Cerebellar nuclear complex (tissue), 1 donor: Measurements from ENCODE around the gene ORM2.
A peak's percentile ranks its signal among the peaks of the same experiment; 100 is the strongest.
"Not testable (repeated sequence)": the region's sequence is repeated elsewhere in the genome, so short reads cannot be mapped to it uniquely, and the experiment has no call there.

Source experiments
- DNase-seq, 2 experiments: peaks; one replicate each; lab custom pipeline; 2025; lab: John Stamatoyannopoulos, UW

Gene ORM2

DNA sequence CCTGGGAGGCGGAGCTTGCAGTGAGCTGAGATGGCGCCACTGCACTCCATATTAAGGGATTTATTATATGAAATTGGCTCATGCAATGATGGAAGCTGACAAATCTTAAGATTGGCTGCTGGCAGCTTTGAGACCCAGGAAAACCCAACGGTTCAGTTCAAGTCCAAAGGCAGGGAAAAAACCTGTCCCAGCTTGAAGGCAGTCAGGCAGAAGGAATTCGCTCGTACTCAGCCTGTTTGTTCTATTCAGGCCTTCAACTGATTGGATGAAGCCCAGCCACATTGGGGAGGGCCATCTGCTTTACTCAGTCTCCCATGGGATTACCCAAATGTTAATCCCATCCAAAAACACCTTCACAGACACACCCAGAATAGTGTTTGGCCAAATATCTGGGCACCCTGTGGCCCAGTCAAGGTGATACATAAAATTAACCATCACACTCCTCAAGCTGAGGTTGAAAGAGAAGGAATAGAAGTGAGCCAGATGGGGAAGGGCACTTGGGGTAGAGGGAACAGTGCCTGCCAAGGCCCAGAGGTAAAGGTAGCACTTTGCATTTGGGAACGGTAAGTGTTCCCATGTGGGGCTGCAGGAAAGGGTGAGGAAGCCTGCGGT lies 15.3 kb upstream of the ORM2 start:
- DNase-seq: peak in 1 of 2 experiments; percentile 9

DNA sequence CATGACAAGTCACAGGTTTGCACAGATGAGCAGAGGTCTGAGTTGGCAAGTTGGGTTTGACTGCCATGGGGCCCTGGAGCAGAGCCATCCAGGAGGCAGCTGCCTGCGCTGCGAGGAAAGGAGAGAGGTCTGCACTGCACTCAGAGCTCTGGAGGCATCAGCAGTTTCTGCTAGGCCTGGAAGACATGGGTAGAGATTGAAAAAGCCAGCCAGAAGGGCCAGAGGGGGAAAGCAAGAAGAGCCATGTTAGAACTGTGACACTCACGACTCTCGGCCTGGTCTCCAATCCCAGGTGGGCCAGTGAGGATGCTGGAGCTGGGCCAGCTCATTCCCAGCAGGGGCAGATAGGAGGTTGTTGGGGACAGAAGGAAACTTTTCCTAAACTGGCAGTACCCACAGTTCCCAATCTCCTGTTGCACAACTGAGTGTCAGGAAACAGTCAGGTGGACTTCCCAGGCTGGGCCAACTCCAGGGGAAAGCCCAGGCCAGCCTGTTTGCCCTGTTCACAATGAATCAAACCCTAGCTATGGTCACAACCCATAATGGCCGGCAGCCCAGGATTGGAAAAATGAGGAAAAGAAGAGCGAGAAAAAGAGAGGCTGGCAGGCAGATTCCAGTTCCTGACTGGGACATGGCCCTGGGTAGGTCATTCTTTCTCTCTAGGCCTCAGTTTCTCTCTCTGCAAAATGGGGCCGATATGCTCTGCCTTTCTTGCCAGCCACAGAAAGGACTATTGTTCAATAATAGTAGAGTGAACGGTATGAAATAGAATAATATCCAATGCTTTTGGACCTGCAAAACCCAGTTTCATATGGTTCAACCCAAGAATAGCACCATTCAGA lies 14.6 kb upstream of the ORM2 start:
- no peak for DNase-seq

DNA sequence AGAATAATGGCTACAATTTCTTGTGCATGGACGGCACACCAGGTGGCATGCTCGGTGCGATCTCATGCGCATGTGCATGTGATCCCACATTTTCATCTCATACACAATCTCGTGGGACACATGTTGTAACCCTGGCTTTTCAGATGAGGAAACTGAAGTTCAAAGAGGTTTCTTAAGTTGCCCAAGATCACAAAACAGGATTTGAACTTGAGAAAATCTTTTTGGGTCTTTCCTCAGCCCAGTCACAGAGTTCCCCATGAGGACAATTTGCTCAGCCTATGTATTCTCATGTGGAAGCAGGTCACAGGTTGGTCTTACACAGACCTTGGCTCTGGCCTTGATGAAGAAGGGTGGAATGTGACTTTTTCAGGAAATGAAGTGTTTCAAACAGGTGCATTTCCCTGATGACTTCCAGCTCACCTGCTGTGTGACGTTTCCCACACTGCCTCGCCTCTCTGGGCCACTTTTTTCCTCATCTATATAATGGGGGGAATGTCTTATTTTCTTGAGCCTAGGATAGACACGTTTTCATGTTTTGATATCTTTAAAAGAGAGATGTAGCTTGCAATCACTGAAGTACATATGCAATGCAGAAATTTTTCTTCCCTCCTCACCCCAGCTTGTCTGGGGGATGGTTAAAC lies 13.8 kb upstream of the ORM2 start:
- DNase-seq: no peak

DNA sequence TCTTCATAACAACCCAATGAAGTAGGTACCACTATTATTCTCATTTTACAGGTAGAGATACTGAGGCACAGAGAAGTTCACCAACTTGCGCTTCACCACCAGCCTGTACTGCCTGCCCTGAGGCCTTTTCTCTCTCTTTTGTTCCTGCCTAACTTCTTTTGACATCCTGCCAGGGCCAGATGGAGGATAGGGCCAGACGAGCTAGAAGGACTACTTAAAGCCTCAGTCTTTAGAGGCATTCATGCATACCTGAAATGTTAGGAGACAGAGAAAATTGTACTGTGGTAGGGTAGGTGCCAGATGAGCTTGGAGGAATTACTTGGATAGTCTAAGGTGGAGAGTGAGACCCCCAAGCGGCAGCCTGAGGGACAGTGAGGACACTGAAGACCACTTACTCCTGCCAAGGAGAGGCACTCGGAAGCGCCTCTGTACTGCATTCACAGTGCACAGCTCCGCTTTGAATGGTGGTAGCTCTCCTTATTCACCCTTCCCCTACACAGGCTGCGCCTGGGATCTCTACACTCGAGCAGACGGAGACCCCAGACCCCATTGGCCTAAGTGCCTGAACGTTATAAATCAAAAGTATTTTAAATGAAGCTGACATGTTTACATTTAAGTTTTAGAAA lies 13.0 kb upstream of the ORM2 start:
- no peak for DNase-seq

DNA sequence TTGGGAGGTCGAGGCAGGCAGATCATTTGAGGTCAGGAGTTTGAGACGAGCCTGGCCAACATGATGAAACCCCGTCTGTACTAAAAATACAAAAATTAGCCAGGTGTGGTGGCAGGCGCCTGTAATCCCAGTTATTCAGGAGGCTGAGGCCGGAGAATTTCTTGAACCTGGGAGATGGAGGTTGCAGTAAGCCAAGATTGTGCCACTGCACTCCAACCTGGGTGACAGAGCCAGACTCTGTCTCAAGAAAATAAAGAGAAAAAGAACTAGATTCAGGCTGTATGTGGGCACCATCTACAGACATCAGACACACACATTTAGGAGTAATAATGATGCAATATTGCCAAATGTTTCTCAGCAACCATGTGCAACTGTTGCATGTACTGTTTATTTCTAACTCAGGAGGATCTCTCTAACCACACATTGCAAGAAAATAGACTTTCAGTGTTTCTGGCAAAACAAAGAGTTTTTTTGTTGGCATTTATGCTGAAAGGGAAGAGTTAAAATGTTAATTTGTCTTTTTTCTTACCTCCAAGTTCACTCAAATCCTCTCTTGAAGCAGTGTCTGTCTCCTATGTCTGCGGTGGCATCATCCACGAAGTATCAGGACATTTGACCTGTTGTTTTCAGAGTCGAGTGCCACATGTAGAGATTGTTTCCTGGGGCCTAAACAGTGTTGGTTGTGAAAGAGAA lies 11.9 kb upstream of the ORM2 start:
- no peak for DNase-seq

DNA sequence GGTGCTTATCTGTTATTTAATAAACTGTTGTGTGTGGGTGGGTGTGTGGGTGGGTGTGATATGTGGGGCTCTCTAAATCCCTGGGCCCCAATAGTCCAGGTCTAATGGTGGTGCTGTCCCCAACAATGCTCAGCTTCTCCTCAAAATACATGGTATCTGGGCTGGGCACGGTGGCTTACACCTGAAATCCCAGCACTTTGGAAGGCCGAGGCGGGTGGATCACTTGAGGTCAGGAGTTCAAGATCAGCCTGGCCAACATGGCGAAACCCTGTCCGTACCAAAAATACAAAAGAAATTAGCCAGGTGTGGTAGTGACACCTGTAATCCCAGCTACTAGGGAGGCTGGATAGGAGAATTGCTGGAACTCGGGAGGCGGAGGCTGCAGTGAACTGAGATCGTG lies 11.3 kb upstream of the ORM2 start:
- DNase-seq: no peak

DNA sequence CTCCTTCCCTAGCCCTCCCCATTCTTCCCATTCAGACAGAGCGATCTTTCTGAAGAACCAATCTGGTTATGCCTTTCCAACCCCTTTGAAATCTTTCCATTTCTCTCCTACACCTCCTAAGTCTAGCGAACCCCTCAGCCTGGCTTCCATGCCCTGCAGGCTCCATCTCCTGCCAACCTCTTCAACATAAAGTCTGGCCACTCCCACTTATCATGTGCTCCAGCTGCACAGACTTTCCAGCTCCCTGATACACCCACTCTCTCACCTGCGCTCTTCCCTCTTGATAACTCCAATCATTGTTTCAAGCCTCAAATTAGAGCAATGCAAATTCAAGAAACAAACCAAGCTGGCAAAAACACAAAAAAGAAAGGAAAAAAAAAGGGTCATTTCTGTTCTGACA lies 10.5 kb upstream of the ORM2 start:
- no peak for DNase-seq

DNA sequence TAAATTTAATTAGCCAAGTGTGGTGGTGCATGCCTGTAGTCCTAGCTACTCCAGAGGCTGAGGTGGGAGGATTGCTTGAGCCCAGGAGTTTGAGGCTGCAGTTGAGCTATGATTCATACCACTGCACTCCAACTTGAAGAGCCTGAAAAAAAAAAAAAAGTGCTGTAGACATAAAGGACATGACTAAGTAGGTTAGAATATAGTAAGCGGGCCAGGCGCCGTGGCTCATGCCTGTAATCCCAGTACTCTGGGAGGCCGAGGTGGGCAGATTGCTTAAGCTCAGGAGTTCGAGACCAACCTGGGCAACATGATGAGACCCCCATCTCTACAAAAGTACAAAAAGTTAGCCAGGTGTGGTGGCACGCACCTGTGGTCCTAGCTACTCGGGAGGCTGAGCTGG lies 9.0 kb upstream of the ORM2 start:
- DNase-seq: not testable (repeated sequence)

DNA sequence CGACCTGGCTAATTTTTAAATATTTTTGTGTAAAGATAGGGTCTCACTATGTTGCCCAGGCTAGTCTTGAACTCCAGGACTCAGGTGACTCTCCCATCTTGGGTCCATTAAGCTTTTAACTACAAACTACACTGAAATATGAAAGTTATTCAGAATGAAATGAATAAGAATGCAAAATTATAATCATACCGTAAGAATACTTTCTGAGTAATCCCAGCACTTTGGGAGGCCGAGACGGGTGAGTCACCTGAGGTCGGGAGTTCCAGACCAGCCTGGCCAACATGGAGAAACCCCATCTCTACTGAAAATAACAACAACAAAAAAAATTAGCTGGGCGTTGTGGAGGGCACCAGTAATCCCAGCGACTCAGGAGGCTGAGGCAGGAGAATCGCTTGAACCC lies 7.9 kb upstream of the ORM2 start:
- DNase-seq: no peak

DNA sequence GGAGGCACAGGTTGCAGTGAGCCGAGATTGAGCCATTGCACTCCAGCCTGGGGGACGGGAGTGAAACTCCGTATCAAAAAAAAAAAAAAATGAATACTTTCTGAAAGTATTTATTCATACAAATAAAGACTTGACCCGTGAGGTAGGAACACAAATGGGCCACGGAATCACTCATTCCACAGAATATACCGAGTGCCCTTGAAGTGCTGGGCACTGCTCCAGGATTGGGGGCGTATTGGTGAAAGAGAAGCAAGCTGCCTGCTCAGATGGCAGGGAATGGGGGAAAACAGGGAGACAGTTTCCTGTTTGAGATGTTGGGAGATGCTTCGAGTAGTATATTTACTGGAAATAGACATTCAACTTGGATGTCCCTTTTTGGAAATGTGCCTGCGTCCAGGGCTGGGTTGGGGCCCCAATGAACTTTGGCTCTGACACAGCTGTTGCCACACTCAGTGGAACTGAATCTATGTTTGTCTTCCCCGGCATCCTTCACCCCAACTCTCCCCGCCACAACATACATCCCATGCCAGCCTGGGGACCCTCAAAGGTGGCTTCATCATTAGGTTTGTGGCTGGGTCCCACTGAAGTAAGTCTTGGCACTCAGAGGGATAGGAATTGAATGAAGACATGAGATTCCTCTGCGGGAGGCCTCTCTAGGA lies 7.4 kb upstream of the ORM2 start:
- DNase-seq: not testable (repeated sequence)

DNA sequence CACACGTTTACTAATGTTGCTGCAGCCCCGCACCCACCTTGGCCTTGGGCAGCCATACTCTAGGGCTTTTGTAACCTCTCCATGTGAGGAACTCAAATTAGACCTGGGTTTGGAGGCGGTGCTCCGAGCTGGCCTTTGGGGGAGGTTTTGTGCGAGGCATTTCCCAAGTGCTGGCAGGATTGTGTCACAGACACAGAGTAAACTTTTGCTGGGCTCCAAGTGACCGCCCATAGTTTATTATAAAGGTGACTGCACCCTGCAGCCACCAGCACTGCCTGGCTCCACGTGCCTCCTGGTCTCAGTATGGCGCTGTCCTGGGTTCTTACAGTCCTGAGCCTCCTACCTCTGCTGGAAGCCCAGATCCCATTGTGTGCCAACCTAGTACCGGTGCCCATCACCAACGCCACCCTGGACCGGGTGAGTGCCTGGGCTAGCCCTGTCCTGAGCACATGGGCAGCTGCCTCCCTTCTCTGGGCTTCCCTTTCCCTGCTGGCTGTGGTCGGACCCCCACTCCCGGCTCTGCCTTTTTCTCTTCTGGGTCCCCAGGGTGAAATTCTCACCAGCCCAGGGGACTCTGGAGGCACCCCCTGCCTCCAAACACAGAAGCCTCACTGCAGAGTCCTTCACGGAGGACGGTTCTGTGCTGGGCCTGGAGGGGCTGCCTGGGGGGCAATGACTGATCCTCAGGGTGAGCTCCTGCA lies 6.7 kb upstream of the ORM2 start, which contains the start of gene ORM1:
TSS of gene ORM1 (plus strand) at position 268 of the 701 bp plus-strand sequence. CDS start at position 304, 36 bp downstream.
- not testable (repeated sequence) for DNase-seq

DNA sequence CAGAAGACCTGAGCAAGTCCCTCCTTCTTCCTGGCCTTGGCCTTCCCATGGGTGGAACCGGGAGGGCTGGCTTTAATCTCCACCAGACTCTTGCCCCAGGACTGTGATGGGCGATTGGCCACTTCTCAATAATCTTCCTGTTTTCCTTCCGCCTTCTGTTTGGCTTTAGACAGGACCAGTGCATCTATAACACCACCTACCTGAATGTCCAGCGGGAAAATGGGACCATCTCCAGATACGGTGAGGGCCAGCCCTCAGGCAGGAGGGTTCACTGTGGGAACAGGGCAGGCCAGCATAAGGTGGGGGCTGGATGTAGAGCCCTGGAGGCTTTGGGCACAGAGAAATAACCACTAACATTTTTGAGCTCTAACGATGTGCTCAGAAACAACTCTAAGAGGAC lies 5.8 kb upstream of the ORM2 start:
- not testable (repeated sequence) for DNase-seq

DNA sequence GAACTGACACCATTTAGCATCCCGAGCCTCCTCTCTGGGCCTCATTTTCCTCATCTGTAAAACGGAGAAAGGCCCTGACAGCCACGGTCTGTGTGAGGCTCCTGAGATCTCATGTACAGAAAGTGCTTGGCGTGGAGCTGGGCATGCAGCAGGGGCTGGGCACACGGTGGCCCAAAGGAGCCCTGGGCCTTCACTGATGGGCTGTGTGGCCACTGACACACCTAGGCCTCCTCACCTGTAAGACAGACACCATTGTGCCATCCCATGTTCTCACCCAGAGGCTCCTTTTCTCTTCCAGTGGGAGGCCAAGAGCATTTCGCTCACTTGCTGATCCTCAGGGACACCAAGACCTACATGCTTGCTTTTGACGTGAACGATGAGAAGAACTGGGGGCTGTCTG lies 5.2 kb upstream of the ORM2 start:
- DNase-seq: no peak

DNA sequence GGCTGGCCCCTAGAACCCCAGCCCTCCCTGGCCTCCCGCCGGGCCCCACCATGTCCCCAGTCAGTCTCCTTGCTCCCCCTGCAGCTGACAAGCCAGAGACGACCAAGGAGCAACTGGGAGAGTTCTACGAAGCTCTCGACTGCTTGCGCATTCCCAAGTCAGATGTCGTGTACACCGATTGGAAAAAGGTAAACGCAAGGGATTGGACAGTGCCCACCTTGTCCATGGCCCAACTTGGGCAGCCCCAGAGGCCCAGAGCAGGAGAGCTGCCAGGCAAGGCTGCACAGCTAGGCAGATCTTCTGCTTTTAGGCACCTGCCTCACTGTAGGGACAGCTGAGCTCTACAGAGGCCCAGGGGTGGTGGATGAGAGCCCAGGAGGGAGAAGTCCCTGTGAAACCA lies 4.7 kb upstream of the ORM2 start:
- DNase-seq: not testable (repeated sequence)

DNA sequence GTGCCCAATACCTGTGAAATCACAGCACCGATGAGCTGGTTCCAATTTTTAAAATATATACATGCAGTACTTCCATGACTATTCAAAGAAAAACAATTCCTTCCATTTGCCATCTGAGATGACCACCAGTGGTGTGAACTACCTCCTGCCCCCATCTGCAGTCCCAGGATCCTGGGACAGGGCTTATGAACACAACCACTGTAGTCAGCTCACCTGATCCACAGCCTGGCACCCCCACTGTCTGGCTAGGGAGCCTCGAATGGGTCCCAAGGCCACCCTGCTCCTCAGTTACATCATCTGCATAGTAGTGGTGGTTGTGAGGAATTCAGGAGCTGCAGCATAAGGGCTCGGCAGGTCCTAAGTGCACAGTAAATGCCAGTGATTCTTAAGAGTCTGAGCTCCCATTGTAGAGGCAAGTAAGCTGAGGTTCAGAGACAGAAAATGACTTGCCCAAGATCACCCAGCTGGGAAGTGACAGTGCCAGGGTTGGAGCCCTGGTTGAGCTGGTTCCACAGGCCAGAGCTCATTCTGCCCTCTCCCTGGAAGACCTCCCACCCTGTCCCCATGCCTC lies 3.9 kb upstream of the ORM2 start:
- DNase-seq: not testable (repeated sequence)

DNA sequence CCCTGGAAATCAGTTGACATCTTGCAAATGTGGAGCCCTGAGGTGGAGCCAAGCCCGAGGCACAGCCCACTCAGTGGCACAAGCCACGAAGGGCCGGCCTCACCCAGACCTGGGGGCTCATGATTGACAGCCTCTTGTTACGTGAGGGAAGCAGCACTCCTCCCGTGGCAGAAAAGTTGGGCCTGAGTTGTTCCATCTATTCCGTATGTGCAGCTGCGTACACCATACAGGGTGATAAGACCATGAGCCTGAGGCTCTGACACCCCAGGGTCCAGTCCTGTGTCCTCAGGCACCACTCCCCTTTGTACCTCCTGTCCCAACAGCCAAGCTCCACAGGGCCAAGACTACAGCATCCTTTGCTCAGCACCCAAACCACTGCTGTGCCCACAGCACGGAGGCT lies 1.9 kb upstream of the ORM2 start:
- DNase-seq: no peak

DNA sequence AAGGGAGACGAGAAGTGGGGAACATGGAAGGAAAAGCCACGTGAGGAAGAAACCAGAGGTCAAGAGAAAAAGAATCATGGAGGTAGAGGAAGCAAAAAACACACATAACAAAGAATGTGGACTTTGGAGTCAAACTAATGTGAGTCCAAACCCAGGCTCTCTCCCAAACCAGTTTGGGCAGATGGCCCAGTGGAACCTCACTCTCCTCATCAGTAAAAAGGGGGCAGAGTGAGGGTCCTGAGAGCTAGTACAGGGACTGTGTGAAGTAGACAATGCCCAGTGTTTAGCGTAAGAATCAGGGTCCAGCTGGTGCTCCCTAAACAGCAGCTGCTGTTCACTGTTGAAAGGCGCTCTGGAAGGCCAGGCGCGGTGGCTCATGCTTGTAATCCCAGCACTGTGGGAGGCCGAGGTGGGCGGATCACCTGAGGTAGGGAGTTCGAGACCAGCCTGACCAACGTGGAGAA lies 1.3 kb upstream of the ORM2 start:
- DNase-seq: peak in 1 of 2 experiments; percentile 6

DNA sequence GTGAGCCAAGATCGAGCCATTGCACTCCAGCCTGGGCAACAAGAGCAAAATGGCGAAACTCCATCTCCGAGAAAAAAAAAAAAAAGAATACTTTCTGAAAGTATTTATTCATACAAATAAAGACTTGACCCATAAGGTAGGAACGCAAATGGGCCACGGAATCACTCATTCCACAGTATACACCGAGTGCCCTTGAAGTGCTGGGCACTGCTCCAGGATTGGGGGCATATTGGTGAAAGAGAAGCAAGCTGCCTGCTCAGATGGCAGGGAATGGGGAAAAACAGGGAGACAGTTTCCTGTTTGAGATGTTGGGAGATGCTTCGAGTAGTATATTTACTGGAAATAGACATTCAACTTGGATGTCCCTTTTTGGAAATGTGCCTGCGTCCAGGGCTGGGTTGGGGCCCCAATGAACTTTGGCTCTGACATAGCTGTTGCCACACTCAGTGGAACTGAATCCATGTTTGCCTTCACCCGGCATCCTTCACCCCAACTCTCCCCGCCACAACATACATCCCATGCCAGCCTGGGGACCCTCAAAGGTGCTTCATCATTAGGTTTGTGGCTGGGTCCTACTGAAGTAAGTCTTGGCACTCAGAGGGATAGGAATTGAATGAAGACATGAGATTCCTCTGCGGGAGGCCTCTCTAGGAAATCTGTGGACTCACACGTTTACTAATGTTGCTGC lies 588 bp upstream of the ORM2 start:
- not testable (repeated sequence) for DNase-seq

DNA sequence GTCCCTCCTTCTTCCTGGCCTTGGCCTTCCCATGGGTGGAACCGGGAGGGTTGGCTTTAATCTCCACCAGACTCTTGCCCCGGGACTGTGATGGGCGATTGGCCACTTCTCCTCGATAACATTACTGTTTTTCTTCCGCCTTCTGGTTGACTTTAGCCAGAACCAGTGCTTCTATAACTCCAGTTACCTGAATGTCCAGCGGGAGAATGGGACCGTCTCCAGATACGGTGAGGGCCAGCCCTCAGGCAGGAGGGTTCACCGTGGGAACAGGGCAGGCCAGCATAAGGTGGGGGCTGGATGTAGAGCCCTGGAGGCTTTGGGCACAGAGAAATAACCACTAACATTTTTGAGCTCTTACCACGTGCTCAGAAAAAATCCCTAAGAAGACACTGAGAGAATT lies 967 bp downstream of the ORM2 start:
- no peak for DNase-seq
